Body of pancreas (tissue), 4 donors: ENCODE data around the gene LARP4B.

ENCODE experiments used
- POLR2A ChIP-seq, 3 donors: fragments of 450-650 bp; IDR thresholded peaks; one replicate each; pipeline ENCODE4 v1.6.1; 2016; ENCODE audit warnings: antibody characterized with exemption in 3 of 3, mild to moderate bottlenecking in 2 of 3
- TF ChIP-seq, protein P1 (sequence below), 7 experiments: fragments of 450-650 bp in 4 of 7; fragments of 200-600 bp in 3 of 7; sonication (generic) in 3 of 7; IDR thresholded peaks; one replicate each; pipeline ENCODE4 v1.5.1; 2016 to 2019; ENCODE audit warnings: antibody characterized with exemption in 7 of 7

DNA sequence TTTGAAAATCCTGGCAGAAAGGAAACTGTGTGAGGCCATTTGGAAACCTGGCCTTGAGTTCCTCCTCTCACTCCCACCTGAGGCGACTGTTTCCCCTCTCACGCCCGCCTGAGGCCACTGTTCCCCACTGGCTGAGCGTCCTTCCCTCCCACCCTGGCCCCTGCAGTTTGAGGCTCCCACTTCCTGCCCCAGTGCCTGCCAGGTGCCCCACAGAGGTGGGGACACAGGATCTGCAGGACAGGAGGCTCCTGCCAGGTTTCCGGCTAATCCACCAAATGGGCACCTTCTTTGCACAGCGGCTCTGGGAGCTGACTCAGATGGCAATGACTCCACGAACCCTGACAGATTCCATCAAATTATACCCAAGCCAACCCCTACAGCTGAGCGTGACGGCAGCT is 24.3 kb upstream of the LARP4B start:
- TF ChIP-seq, protein P1, sequence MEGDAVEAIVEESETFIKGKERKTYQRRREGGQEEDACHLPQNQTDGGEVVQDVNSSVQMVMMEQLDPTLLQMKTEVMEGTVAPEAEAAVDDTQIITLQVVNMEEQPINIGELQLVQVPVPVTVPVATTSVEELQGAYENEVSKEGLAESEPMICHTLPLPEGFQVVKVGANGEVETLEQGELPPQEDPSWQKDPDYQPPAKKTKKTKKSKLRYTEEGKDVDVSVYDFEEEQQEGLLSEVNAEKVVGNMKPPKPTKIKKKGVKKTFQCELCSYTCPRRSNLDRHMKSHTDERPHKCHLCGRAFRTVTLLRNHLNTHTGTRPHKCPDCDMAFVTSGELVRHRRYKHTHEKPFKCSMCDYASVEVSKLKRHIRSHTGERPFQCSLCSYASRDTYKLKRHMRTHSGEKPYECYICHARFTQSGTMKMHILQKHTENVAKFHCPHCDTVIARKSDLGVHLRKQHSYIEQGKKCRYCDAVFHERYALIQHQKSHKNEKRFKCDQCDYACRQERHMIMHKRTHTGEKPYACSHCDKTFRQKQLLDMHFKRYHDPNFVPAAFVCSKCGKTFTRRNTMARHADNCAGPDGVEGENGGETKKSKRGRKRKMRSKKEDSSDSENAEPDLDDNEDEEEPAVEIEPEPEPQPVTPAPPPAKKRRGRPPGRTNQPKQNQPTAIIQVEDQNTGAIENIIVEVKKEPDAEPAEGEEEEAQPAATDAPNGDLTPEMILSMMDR (IDR thresholded peaks at IDR 0.05), result no peak
- no peak for TF ChIP-seq POLR2A (IDR thresholded peaks at IDR 0.05)
